ENCODE measurements around the gene FBXO21.

The FBXO21 gene, protein sequence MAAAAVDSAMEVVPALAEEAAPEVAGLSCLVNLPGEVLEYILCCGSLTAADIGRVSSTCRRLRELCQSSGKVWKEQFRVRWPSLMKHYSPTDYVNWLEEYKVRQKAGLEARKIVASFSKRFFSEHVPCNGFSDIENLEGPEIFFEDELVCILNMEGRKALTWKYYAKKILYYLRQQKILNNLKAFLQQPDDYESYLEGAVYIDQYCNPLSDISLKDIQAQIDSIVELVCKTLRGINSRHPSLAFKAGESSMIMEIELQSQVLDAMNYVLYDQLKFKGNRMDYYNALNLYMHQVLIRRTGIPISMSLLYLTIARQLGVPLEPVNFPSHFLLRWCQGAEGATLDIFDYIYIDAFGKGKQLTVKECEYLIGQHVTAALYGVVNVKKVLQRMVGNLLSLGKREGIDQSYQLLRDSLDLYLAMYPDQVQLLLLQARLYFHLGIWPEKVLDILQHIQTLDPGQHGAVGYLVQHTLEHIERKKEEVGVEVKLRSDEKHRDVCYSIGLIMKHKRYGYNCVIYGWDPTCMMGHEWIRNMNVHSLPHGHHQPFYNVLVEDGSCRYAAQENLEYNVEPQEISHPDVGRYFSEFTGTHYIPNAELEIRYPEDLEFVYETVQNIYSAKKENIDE

DNA sequence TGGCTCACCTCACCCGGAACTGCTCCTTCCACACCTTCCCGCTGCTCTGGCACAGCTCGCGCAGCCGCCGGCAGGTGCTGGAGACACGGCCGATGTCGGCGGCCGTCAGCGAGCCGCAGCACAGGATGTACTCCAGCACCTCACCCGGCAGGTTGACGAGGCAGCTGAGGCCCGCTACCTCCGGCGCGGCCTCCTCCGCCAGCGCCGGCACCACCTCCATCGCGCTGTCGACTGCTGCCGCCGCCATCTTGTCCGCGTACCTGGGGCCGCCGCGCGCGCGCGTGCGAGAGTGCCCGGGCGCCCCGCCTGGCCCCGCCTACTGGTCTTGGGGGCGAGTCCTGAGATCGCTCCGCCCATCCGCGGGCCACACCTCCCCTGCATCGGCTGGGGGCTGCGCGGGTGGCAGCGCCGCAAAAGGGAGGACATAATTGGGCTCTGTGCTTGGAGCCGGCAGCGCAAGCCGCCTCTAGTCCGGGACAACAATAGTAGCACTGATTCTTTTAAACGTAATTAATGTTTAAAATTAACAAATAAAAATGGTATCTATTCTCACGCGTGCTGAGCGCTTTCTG is at the start of gene FBXO21:
Gene FBXO21 (minus strand): TSS at position 261 of the 572 bp plus-strand sequence. CDS start 14 bp downstream, at position 247.
- TF ChIP-seq, protein P1, sequence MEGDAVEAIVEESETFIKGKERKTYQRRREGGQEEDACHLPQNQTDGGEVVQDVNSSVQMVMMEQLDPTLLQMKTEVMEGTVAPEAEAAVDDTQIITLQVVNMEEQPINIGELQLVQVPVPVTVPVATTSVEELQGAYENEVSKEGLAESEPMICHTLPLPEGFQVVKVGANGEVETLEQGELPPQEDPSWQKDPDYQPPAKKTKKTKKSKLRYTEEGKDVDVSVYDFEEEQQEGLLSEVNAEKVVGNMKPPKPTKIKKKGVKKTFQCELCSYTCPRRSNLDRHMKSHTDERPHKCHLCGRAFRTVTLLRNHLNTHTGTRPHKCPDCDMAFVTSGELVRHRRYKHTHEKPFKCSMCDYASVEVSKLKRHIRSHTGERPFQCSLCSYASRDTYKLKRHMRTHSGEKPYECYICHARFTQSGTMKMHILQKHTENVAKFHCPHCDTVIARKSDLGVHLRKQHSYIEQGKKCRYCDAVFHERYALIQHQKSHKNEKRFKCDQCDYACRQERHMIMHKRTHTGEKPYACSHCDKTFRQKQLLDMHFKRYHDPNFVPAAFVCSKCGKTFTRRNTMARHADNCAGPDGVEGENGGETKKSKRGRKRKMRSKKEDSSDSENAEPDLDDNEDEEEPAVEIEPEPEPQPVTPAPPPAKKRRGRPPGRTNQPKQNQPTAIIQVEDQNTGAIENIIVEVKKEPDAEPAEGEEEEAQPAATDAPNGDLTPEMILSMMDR (IDR thresholded peaks at IDR 0.05; ENCODE audit: low read depth, low read length): no peak
- H3K4me3 ChIP-seq (replicated peaks in 1 of 2; ENCODE audit: low read depth in 2 of 2, low read length in 2 of 2): peak within 1 kb of the TSS; percentile 87 to 98
- peak; percentile 82 to 87 for DNase-seq (ENCODE audit: low read depth in 2 of 2)

DNA sequence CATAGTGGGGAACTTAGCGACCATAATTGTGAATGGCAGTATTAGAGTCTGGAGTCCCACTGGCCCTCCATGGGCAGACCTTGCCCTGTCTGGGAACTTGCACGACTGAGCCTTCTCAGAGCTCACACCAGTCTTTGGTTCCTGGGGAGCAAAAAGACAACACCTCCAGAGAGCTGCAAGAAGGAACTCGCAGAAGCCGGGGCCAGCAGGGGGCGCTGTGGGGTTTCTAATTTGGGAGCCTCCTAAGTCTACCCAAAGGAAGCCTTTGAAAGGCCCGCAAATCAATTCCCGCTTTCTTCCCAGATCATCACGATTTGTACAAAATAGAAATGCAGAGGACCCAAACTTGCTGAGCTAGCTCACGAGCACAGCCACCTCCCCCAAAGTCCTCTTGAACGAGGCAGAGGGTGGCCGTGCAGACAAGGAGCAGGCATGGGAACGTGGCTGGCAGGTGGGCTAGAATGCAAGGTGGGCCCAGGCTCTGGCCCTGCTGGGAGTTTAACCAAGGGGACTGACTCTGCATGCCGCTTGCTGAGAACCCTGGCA is 46.3 kb upstream of the FBXO21 start:
- DNase-seq (ENCODE audit: low read depth in 2 of 2): peak; percentile 56 to 62

DNA sequence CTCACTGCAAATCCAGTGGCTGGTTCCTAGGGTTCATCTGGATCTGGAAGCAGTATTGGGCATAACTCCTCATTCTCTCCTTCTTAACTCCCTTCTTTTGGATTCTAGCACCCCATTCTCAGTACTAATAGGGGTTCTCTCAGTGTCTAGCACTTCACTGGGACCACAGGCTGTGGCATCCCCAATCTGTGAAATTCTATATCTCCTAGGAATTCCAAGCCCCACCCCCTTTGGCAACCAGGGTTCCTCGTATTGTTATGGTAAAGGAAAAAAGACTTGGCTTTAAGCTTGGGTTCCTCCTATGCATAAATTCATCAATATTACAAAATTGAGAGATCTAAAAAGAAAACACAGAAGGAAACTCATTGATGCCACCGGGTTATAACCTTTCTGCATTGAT is 45.0 kb upstream of the FBXO21 start:
- TF ChIP-seq, protein P1 (IDR thresholded peaks at IDR 0.05; ENCODE audit: low read depth, low read length): no peak
- DNase-seq (ENCODE audit: low read depth in 2 of 2): no peak
- no peak overlapping the region for H3K4me3 ChIP-seq (replicated peaks in 1 of 2; ENCODE audit: low read depth in 2 of 2, low read length in 2 of 2)

More for the DNA sequence above, 46.3 kb upstream of the FBXO21 start:
- TF ChIP-seq, protein P1 (IDR thresholded peaks at IDR 0.05; ENCODE audit: low read depth, low read length): peak; percentile 63
- H3K4me3 ChIP-seq (replicated peaks in 1 of 2; ENCODE audit: low read depth in 2 of 2, low read length in 2 of 2): no peak overlapping the region

DNA sequence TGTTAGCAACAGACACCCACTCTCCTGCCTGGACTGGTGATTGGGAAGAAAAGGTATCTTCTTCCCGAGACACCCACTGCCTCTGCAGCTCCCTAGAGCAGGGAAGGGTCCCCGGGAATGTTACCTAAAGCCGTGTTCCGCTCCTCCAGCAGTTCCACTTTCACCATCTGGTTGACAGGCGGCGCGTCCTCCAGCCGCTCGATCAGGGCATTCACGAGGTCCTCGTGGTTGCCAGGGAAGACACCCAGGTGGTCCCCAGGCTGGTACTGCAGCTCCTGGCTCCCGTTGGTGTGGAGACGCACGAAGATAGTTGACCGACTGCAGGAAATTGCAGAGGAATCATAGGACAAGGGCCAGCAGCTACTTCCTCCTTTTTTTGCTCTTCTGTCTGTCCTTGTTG is 44.2 kb upstream of the FBXO21 start:
- DNase-seq (ENCODE audit: low read depth in 2 of 2): no peak
- H3K4me3 ChIP-seq (replicated peaks in 1 of 2; ENCODE audit: low read depth in 2 of 2, low read length in 2 of 2): no peak overlapping the region
- TF ChIP-seq, protein P1 (IDR thresholded peaks at IDR 0.05; ENCODE audit: low read depth, low read length): no peak

DNA sequence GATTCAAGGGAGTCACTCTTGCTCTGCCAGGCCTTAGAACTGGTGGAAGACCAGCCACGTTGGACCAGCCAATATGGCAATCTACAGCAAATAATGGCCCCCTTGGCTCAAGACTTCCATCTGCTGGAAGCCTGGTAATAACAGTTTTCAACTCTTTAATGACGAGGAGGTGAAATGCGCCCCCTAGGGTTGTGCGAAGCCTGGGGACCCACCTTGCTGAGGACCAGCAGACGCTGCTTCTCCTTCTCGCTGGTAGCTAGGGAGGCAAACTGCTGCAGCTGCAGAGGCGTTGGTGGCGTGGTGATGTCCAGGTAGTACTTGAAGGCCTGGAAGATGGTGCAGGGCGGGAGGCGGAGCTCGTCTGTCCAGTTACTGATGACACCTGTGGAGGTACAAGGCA is 41.5 kb upstream of the FBXO21 start:
- TF ChIP-seq, protein P1 (IDR thresholded peaks at IDR 0.05; ENCODE audit: low read depth, low read length): no peak
- no peak overlapping the region for H3K4me3 ChIP-seq (replicated peaks in 1 of 2; ENCODE audit: low read depth in 2 of 2, low read length in 2 of 2)
- no peak for DNase-seq (ENCODE audit: low read depth in 2 of 2)

DNA sequence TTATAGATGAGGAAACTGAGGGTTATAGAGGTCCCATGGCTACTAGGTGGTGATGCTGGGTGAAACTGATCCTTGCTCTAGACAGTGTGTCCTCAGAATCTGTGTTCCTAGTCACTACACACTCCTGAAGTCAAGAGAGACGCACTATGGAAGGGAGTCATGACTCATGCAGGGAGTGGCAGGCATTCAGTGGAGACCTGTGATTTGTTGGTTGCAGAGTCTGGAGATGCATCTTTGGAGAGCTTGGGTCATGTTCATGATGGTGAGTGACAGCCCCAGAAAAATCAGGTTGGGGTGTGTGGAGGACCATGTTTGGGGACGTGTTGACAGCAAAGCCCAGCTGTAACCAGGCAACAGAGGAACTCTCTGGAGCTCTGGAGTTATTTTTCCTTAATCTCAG is 38.0 kb upstream of the FBXO21 start:
- peak in 1 of 2 donors; percentile 4 for DNase-seq (ENCODE audit: low read depth in 2 of 2)
- TF ChIP-seq, protein P1 (IDR thresholded peaks at IDR 0.05; ENCODE audit: low read depth, low read length): no peak
- no peak overlapping the region for H3K4me3 ChIP-seq (replicated peaks in 1 of 2; ENCODE audit: low read depth in 2 of 2, low read length in 2 of 2)

Measured in cardiac fibroblast (primary cell).